ENCODE data around the gene RSF1. TPM values are rescaled to one million over a fixed set of nuclear protein-coding genes. Genes with fewer than 3 reads are reported as not detected.

RSF1 gene
- polyA plus RNA-seq, 1 donor (not counting 4 experiments of a cell fraction or from before 2014, with no cell fraction given), result 20.9 TPM

- Histone ChIP-seq H2AFZ (ENCODE audit: control insufficient read depth, low read length) (no peak overlapping the region), H3K27me3 (ENCODE audit: control insufficient read depth, extremely low read depth, insufficient read depth, low read length) (no peaks in the 10 kb centered on the region), H3K4me3 (ENCODE audit: control insufficient read depth in 2 of 3, extremely low read depth in 1 of 3, insufficient read depth in 2 of 3, low read depth in 1 of 3, low read length in 3 of 3) (no peak overlapping the region), H3K9me1 (ENCODE audit: control insufficient read depth, extremely low read depth, insufficient read depth, low read length) (no peaks in the 10 kb centered on the region), H3K79me2 (ENCODE audit: control insufficient read depth, insufficient read depth, low read length) (no peaks in the 10 kb centered on the region), H3K27ac (ENCODE audit: control insufficient read depth, insufficient read depth, low read length) (no peak overlapping the region), H3K36me3 (ENCODE audit: control insufficient read depth in 2 of 2, extremely low read depth in 1 of 2, insufficient read depth in 2 of 2, low read length in 2 of 2) (peaks cover 0 to 1% of the 10 kb centered on the region in 2 experiments), H3K9me3 (ENCODE audit: control insufficient read depth, low read depth, low read length) (no peaks in the 10 kb centered on the region), H3K9ac (ENCODE audit: control insufficient read depth, extremely low read depth, insufficient read depth, low read length) (no peak overlapping the region), H3K4me1 (ENCODE audit: control insufficient read depth, extremely low read depth, insufficient read depth, low read length) (peaks cover 8% of the 10 kb centered on the region), H4K20me1 (ENCODE audit: control insufficient read depth, extremely low read depth, insufficient read depth, low read length) (no peaks in the 10 kb centered on the region), H3K4me2 (ENCODE audit: control insufficient read depth, extremely low read depth, insufficient read depth, low read depth, low read length) (no peak overlapping the region)
- FAIRE-seq (no peak), DNase-seq (ENCODE audit: low read depth, low spot score) (no peak)
- TF ChIP-seq CTCF (optimal IDR thresholded peaks at IDR 0.05 in 1 of 3, IDR thresholded peaks at IDR 0.05 in 1 of 3, conservative IDR thresholded peaks at IDR 0.05 in 1 of 3; ENCODE audit: extremely low read depth in 1 of 3, insufficient read depth in 2 of 3, low read length in 3 of 3) (no peak), EZH2 (IDR thresholded peaks at IDR 0.05; ENCODE audit: low read length) (no peak)
- dilution Hi-C loops (cut with MboI; ENCODE audit: extremely low pct_ligation_motif_present, low sequenced_read_pairs), result no loop called here
Observed at GRCh38 chr11:77705876-77706579, 114.5 kb downstream of the RSF1 start.

GRCh38 chr11:77705195-77705875 lies 115.2 kb downstream of the RSF1 start:
- Histone ChIP-seq H3K4me3 (ENCODE audit: control insufficient read depth in 2 of 3, extremely low read depth in 1 of 3, insufficient read depth in 2 of 3, low read depth in 1 of 3, low read length in 3 of 3) (no peak overlapping the region), H3K27me3 (ENCODE audit: control insufficient read depth, extremely low read depth, insufficient read depth, low read length) (no peaks in the 10 kb centered on the region), H3K9ac (ENCODE audit: control insufficient read depth, extremely low read depth, insufficient read depth, low read length) (no peak overlapping the region), H3K36me3 (ENCODE audit: control insufficient read depth in 2 of 2, extremely low read depth in 1 of 2, insufficient read depth in 2 of 2, low read length in 2 of 2) (peaks cover 0 to 1% of the 10 kb centered on the region in 2 experiments), H4K20me1 (ENCODE audit: control insufficient read depth, extremely low read depth, insufficient read depth, low read length) (no peaks in the 10 kb centered on the region), H3K27ac (ENCODE audit: control insufficient read depth, insufficient read depth, low read length) (no peak overlapping the region), H3K79me2 (ENCODE audit: control insufficient read depth, insufficient read depth, low read length) (no peaks in the 10 kb centered on the region), H3K9me1 (ENCODE audit: control insufficient read depth, extremely low read depth, insufficient read depth, low read length) (no peaks in the 10 kb centered on the region), H2AFZ (ENCODE audit: control insufficient read depth, low read length) (no peak overlapping the region), H3K4me2 (ENCODE audit: control insufficient read depth, extremely low read depth, insufficient read depth, low read depth, low read length) (peak overlapping the region; percentile 3), H3K9me3 (ENCODE audit: control insufficient read depth, low read depth, low read length) (no peaks in the 10 kb centered on the region), H3K4me1 (ENCODE audit: control insufficient read depth, extremely low read depth, insufficient read depth, low read length) (peaks cover 8% of the 10 kb centered on the region)
- DNase-seq (ENCODE audit: low read depth, low spot score) (peak; percentile 4), FAIRE-seq (peak; percentile 81)
- dilution Hi-C loops (cut with MboI; ENCODE audit: extremely low pct_ligation_motif_present, low sequenced_read_pairs), result no loop called here
- TF ChIP-seq EZH2 (IDR thresholded peaks at IDR 0.05; ENCODE audit: low read length) (no peak), CTCF (optimal IDR thresholded peaks at IDR 0.05 in 1 of 3, IDR thresholded peaks at IDR 0.05 in 1 of 3, conservative IDR thresholded peaks at IDR 0.05 in 1 of 3; ENCODE audit: extremely low read depth in 1 of 3, insufficient read depth in 2 of 3, low read length in 3 of 3) (no peak)
